Loucy (cell line): ENCODE results near the gene PITPNB.

Experiments
- H2AFZ ChIP-seq: fragments of 200-600 bp; sonication (generic); 2 replicates; pipeline ENCODE4 v1.6.0; 2016; ENCODE audit warnings: antibody characterized with exemption, mild to moderate bottlenecking, low read length, moderate library complexity
- H3F3A ChIP-seq: fragments of 200-600 bp; 2 replicates; pipeline ENCODE4 v1.6.0; 2016; ENCODE audit warnings: antibody characterized with exemption, low read depth, mild to moderate bottlenecking
- H3K27me3 ChIP-seq: fragments of 200-600 bp; sonication (generic); 2 replicates; pipeline ENCODE4 v1.6.1; 2014; ENCODE audit warnings: low read length, mild to moderate bottlenecking; ENCODE audit not compliant: insufficient read depth, poor library complexity, severe bottlenecking
- H3K36me3 ChIP-seq: fragments of 200-600 bp; sonication (generic); 2 replicates; pipeline ENCODE4 v1.6.1; 2016; ENCODE audit warnings: low read length; ENCODE audit not compliant: insufficient read depth
- H3K4me1 ChIP-seq: fragments of 200-600 bp; sonication (generic); 2 replicates; pipeline ENCODE4 v1.5.1; 2014; ENCODE audit warnings: low read length, mild to moderate bottlenecking; ENCODE audit not compliant: insufficient read depth, poor library complexity, severe bottlenecking
- H3K4me2 ChIP-seq: fragments of 200-600 bp; sonication (generic); 2 replicates; pipeline ENCODE4 v1.6.0; 2014; ENCODE audit warnings: antibody characterized with exemption, low read length, low read depth, mild to moderate bottlenecking; ENCODE audit not compliant: poor library complexity, severe bottlenecking
- H3K4me3 ChIP-seq: fragments of 200-600 bp; sonication (generic); 2 replicates; pipeline ENCODE4 v1.5.1; 2014; ENCODE audit warnings: low read length, mild to moderate bottlenecking, mixed read lengths; ENCODE audit not compliant: poor library complexity, severe bottlenecking
- H3K79me2 ChIP-seq: fragments of 200-600 bp; sonication (generic); 2 replicates; pipeline ENCODE4 v1.6.1; 2014; ENCODE audit warnings: low read length; ENCODE audit not compliant: insufficient read depth
- H3K9ac ChIP-seq: fragments of 200-600 bp; sonication (generic); 2 replicates; pipeline ENCODE4 v1.6.0; 2014; ENCODE audit warnings: mild to moderate bottlenecking, low read depth, low read length, moderate library complexity; ENCODE audit not compliant: poor library complexity, severe bottlenecking
- H3K9me2 ChIP-seq: fragments of 200-600 bp; sonication (generic); replicated peaks from 2 replicates; pipeline ENCODE4 v1.6.1; 2016; ENCODE audit warnings: low read depth, low read length, mixed read lengths
- H3K9me3 ChIP-seq: fragments of 200-600 bp; sonication (generic); 2 replicates; pipeline ENCODE4 v1.6.1; 2014; ENCODE audit warnings: mild to moderate bottlenecking, antibody characterized with exemption, low read length, low read depth; ENCODE audit not compliant: insufficient read depth
- H4K20me1 ChIP-seq: fragments of 200-600 bp; sonication (generic); 2 replicates; pipeline ENCODE4 v1.6.0; 2014; ENCODE audit warnings: antibody characterized with exemption, low read length, mild to moderate bottlenecking; ENCODE audit not compliant: insufficient read depth, poor library complexity, severe bottlenecking
- CTCF ChIP-seq: fragments of 200-600 bp; sonication (generic); conservative IDR thresholded peaks from 2 replicates; pipeline ENCODE4 v1.5.1; 2014; ENCODE audit warnings: mild to moderate bottlenecking, antibody characterized with exemption, low read length
- EZH2phosphoT487 ChIP-seq: fragments of 200-600 bp; IDR thresholded peaks from 2 replicates; pipeline ENCODE4 v1.6.1; 2018; ENCODE audit warnings: antibody characterized with exemption, mild to moderate bottlenecking, moderate library complexity, borderline replicate concordance

The PITPNB gene

GRCh38 chr22:27859336-27859735, 59.7 kb downstream of the PITPNB start:
- Histone ChIP-seq H3K9me3 (no peaks in the 10 kb centered on the region), H3K4me1 (no peaks in the 10 kb centered on the region), H3K79me2 (no peaks in the 10 kb centered on the region), H3F3A (no peaks in the 10 kb centered on the region), H2AFZ (no peak overlapping the region), H3K9ac (no peak overlapping the region), H3K36me3 (peaks cover 76% of the 10 kb centered on the region), H3K4me2 (no peak overlapping the region), H3K4me3 (no peak overlapping the region), H3K27me3 (no peaks in the 10 kb centered on the region), H3K9me2 (no peaks in the 10 kb centered on the region), H4K20me1 (no peaks in the 10 kb centered on the region)
- TF ChIP-seq EZH2phosphoT487 (no peak), CTCF (no peak)

DNA sequence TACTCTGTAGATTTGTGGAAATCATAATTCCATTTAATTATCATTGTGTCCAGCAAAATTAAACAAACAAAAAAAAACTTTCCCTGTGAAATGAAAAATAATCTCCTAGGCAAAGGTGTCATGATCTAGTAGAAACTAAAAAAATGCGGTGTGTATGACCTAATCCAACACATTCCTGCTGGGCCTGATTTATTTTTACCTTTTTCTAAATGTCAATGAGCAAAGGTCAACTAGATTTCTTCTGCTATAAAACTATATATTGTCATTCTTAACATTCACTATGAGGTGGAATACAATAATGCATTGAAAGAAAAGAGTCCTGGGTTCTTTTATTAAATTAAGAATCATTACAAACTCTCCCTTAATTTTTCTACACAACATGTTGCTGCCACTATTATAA, 60.4 kb downstream of the PITPNB start:
- no peak overlapping the region for H3K9ac ChIP-seq
- no peaks in the 10 kb centered on the region for H3F3A ChIP-seq
- no peak overlapping the region for H2AFZ ChIP-seq
- H3K4me3 ChIP-seq, result no peak overlapping the region
- no peaks in the 10 kb centered on the region for H3K79me2 ChIP-seq
- no peak overlapping the region for H3K4me2 ChIP-seq
- no peak for TF ChIP-seq CTCF
- no peaks in the 10 kb centered on the region for H3K9me3 ChIP-seq
- peaks cover 81% of the 10 kb centered on the region for H3K36me3 ChIP-seq
- no peaks in the 10 kb centered on the region for H3K27me3 ChIP-seq
- no peaks in the 10 kb centered on the region for H4K20me1 ChIP-seq
- no peaks in the 10 kb centered on the region for H3K9me2 ChIP-seq
- no peaks in the 10 kb centered on the region for H3K4me1 ChIP-seq

- no peaks in the 10 kb centered on the region for H3K4me1 ChIP-seq
- H3K9me2 ChIP-seq, result no peaks in the 10 kb centered on the region
- H3F3A ChIP-seq, result no peaks in the 10 kb centered on the region
- H3K4me3 ChIP-seq, result no peak overlapping the region
- no peak overlapping the region for H2AFZ ChIP-seq
- TF ChIP-seq EZH2phosphoT487, result no peak
- no peak for TF ChIP-seq CTCF
- H3K79me2 ChIP-seq, result no peaks in the 10 kb centered on the region
- no peaks in the 10 kb centered on the region for H3K9me3 ChIP-seq
- H3K36me3 ChIP-seq, result peaks cover 92% of the 10 kb centered on the region
- H3K27me3 ChIP-seq, result no peaks in the 10 kb centered on the region
- H3K4me2 ChIP-seq, result no peak overlapping the region
- no peak overlapping the region for H3K9ac ChIP-seq
- H4K20me1 ChIP-seq, result no peaks in the 10 kb centered on the region
These were observed 61.6 kb downstream of the PITPNB start for GRCh38 chr22:27857443-27857842.
